Measurements from ENCODE around the gene USP1. TPM values are rescaled to one million over a fixed set of nuclear protein-coding genes. Genes with fewer than 3 reads are reported as not detected.

Gene USP1
- total and polyA plus RNA-seq, 2 of the 4 experiments (the other 2 are of a cell fraction): 7.5 to 9.7 TPM

DNA sequence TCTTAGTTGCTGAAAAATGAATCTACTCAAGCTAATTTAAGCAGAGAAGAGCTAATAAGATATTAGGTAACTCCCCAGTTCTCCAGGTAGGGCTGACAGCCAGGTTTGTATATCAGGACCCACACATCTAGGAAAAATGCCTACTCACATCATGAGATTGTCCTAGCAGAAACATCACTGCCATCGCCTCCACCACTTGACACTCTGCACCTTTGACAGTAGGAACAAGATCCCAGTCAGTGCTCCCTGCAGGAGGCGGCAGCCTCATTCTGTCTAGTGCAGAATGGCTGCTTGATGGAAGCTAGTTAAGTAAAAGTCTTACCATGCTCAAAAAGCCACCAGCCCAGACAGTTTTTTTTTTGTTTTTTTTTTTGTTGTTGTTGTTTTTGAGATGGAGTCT is 31.6 kb upstream of the USP1 start:
- Histone ChIP-seq H2BK20ac (ENCODE audit: low read depth, low read length) (no peak overlapping the region), H2BK15ac (ENCODE audit: low read depth, low read length) (no peak overlapping the region), H3K18ac (ENCODE audit: low read depth, low read length) (no peak overlapping the region), H3K4ac (ENCODE audit: low read depth, low read length) (no peak overlapping the region), H4K8ac (ENCODE audit: low read depth in 2 of 2, low read length in 2 of 2) (no peak overlapping the region), H3K56ac (ENCODE audit: extremely low read depth, insufficient read depth, low read length) (no peak overlapping the region), H3K79me1 (ENCODE audit: low read depth in 1 of 2, low read length in 2 of 2) (no peaks in the 10 kb centered on the region), H3K23ac (ENCODE audit: low read depth, low read length) (no peak overlapping the region), H4K20me1 (ENCODE audit: insufficient read depth, low read length) (no peaks in the 10 kb centered on the region), H2AFZ (replicated peaks; ENCODE audit: low read length, poor library complexity) (no peak overlapping the region), H3K9me3 (ENCODE audit: control insufficient read depth, insufficient read depth, low read length) (no peaks in the 10 kb centered on the region), H3K4me1 (ENCODE audit: control insufficient read depth, insufficient read depth, low read length) (no peaks in the 10 kb centered on the region), H4K91ac (ENCODE audit: insufficient read depth, low read depth, low read length) (no peak overlapping the region), H3K36me3 (ENCODE audit: control insufficient read depth, insufficient read depth, low read length) (no peaks in the 10 kb centered on the region), H2AK9ac (replicated peaks; ENCODE audit: low read depth, low read length, poor library complexity) (no peak overlapping the region), H3K14ac (replicated peaks; ENCODE audit: low read depth, low read length) (no peak overlapping the region), H2BK120ac (ENCODE audit: low read depth, low read length) (no peak overlapping the region), H2AK5ac (ENCODE audit: low read depth, low read length) (no peak overlapping the region), H4K5ac (ENCODE audit: low read depth, low read length) (no peak overlapping the region), H3K27ac (ENCODE audit: insufficient read depth, low read length) (no peak overlapping the region), H3K27me3 (ENCODE audit: control insufficient read depth, insufficient read depth, low read length) (peaks cover 4% of the 10 kb centered on the region), H3K4me2 (ENCODE audit: low read depth, low read length) (no peak overlapping the region), H3K4me3 (ENCODE audit: insufficient read depth, low read depth, low read length) (no peak overlapping the region), H3K9me1 (ENCODE audit: insufficient read depth, low read length) (no peaks in the 10 kb centered on the region), H3K9ac (ENCODE audit: low read depth, low read length) (no peak overlapping the region), H2BK5ac (ENCODE audit: low read depth, low read length, poor library complexity, severe bottlenecking) (no peak overlapping the region)
- POLR2A ChIA-PET (ENCODE audit: unreplicated experiment): no interaction called here
- no peak for ATAC-seq (ENCODE audit: low read depth)
- WGBS, 2 experiments (ENCODE audit: extremely low coverage in 2 of 2, insufficient read length in 1 of 2): no CpG with 5 or more reads among the region's 2 CpGs
- intact Hi-C loops (cut with micrococcal nuclease) (no loop called here), dilution Hi-C loops (cut with HindIII; ENCODE audit: low sequenced_read_pairs, unreplicated experiment) (no loop called here), in situ Hi-C loops (cut with MboI; ENCODE audit: low sequenced_read_pairs) (loop anchor here (5.0 kb wide), 1 partner anchor 228 kb away; no protein-coding TSS in a partner anchor)
- no peak for DNase-seq
- TF ChIP-seq BHLHE40 (IDR thresholded peaks at IDR 0.05; ENCODE audit: low read depth, low read length) (no peak), SMC3 (IDR thresholded peaks at IDR 0.05; ENCODE audit: low read depth, low read length) (no peak), NFE2L2 (IDR thresholded peaks at IDR 0.05; ENCODE audit: low read depth, low read length) (no peak), MAFK (IDR thresholded peaks at IDR 0.05; ENCODE audit: low read depth, low read length) (no peak), RFX5 (IDR thresholded peaks at IDR 0.05; ENCODE audit: low read depth, low read length) (no peak), CEBPB (IDR thresholded peaks at IDR 0.05; ENCODE audit: low read depth, low read length) (no peak), FOS (IDR thresholded peaks at IDR 0.05; ENCODE audit: low read depth, low read length) (no peak), USF2 (IDR thresholded peaks at IDR 0.05; ENCODE audit: low read depth, low read length) (no peak), RAD21 (IDR thresholded peaks at IDR 0.05; ENCODE audit: low read length) (no peak), POLR2A (IDR thresholded peaks at IDR 0.05; ENCODE audit: low read depth, low read length) (no peak), MAZ (IDR thresholded peaks at IDR 0.05; ENCODE audit: borderline replicate concordance, low read depth, low read length) (no peak), CHD1 (IDR thresholded peaks at IDR 0.05; ENCODE audit: low read depth, low read length) (no peak), MXI1 (IDR thresholded peaks at IDR 0.05; ENCODE audit: borderline replicate concordance, low read depth, low read length) (no peak), RCOR1 (IDR thresholded peaks at IDR 0.05; ENCODE audit: insufficient replicate concordance, low read length) (no peak)
- TF ChIP-seq, protein P1, sequence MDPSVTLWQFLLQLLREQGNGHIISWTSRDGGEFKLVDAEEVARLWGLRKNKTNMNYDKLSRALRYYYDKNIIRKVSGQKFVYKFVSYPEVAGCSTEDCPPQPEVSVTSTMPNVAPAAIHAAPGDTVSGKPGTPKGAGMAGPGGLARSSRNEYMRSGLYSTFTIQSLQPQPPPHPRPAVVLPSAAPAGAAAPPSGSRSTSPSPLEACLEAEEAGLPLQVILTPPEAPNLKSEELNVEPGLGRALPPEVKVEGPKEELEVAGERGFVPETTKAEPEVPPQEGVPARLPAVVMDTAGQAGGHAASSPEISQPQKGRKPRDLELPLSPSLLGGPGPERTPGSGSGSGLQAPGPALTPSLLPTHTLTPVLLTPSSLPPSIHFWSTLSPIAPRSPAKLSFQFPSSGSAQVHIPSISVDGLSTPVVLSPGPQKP (IDR thresholded peaks at IDR 0.05; ENCODE audit: borderline replicate concordance, low read depth, low read length): no peak
- BruUV-seq (replicated peaks): no TSS peak
- CTCF ChIA-PET: interaction anchor here (0.6 kb wide), 2 partner anchors 323 to 1374 kb away, joined by 3 to 4 read pairs; no protein-coding TSS in a partner anchor

All from IMR-90 (cell line).